CD4-positive, CD25-positive, alpha-beta regulatory T cell (primary cell): ENCODE data around the gene CDK5RAP3. TPM values are rescaled to one million over a fixed set of nuclear protein-coding genes. Genes with fewer than 3 reads are reported as not detected.
A peak's percentile ranks its signal among the peaks of the same experiment; 100 is the strongest.

Experiments used
- ATAC-seq, 2 donors: fragments of 150-1000 bp; cut with Tn5 transposase; one replicate each; pipeline ENCODE4 v1.10.0; 2021; ENCODE audit warnings: low read depth in 2 of 2, moderate number of reproducible peaks in 2 of 2, moderate library complexity in 1 of 2
- DNase-seq, 3 donors: peaks; one replicate each; pipeline versions ENCODE4 v3.0.0 to v3.0.0-alpha.2; 2012 to 2022; ENCODE audit warnings: mixed read lengths in 1 of 3
- H3K27ac ChIP-seq: one replicate; pipeline ENCODE4 v1.7.0; 2013; ENCODE audit warnings: mild to moderate bottlenecking, low read length; ENCODE audit not compliant: insufficient read depth, poor library complexity, severe bottlenecking
- H3K27me3 ChIP-seq: one replicate; pipeline ENCODE4 v1.7.0; 2013; ENCODE audit warnings: low read length; ENCODE audit not compliant: control insufficient read depth, insufficient read depth
- H3K36me3 ChIP-seq: one replicate; pipeline ENCODE4 v1.7.0; 2013; ENCODE audit warnings: mild to moderate bottlenecking, low read length, moderate library complexity; ENCODE audit not compliant: control insufficient read depth, insufficient read depth
- H3K4me1 ChIP-seq: 2 replicates; pipeline ENCODE4 v1.7.0; 2013; ENCODE audit warnings: mild to moderate bottlenecking, low read length; ENCODE audit not compliant: insufficient read depth, control insufficient read depth, poor library complexity, severe bottlenecking
- H3K4me3 ChIP-seq: one replicate; pipeline ENCODE4 v1.7.0; 2013; ENCODE audit warnings: low read depth, mild to moderate bottlenecking, low read length, moderate library complexity
- H3K9me3 ChIP-seq, 2 experiments: 1 replicate in 1 of 2; 2 replicates in 1 of 2; pipeline ENCODE4 v1.7.0; 2013; ENCODE audit warnings: low read length in 2 of 2, mild to moderate bottlenecking in 1 of 2, moderate library complexity in 1 of 2; ENCODE audit not compliant: control insufficient read depth in 2 of 2
- H3K27ac Mint-ChIP-seq, 3 donors: one replicate each; pipeline ENCODE4 v1.8.0; 2020 to 2022; ENCODE audit warnings: mild to moderate bottlenecking in 3 of 3, mixed read lengths in 3 of 3, moderate library complexity in 2 of 3
- H3K27me3 Mint-ChIP-seq: one replicate; pipeline ENCODE4 v1.8.0; 2022; ENCODE audit warnings: mild to moderate bottlenecking, mixed read lengths
- H3K36me3 Mint-ChIP-seq: one replicate; pipeline ENCODE4 v1.8.0; 2020; ENCODE audit warnings: mixed read lengths
- H3K4me1 Mint-ChIP-seq, 4 donors: one replicate each; pipeline ENCODE4 v1.8.0; 2020 to 2022; ENCODE audit warnings: mixed read lengths in 4 of 4, mild to moderate bottlenecking in 1 of 4
- H3K4me3 Mint-ChIP-seq, 4 donors: one replicate each; pipeline ENCODE4 v1.8.0; 2020 to 2022; ENCODE audit warnings: mild to moderate bottlenecking in 4 of 4, mixed read lengths in 4 of 4, moderate library complexity in 3 of 4
- H3K9me3 Mint-ChIP-seq, 7 donors: one replicate each; pipeline ENCODE4 v1.8.0; 2020 to 2022; ENCODE audit warnings: mixed read lengths in 7 of 7, mild to moderate bottlenecking in 3 of 7, moderate library complexity in 2 of 7
- polyA plus RNA-seq, 4 donors: library from polyadenylated mRNA; unstranded; fragments of 300-500 nt; fragmentation: Illumina TruSeq; gene quantifications; one replicate each; pipeline ENCODE4 v1.2.3, GENCODE V29; 2021
- total RNA-seq: library from RNA; stranded (reverse); gene quantifications from one replicate; pipeline ENCODE4 v1.2.3, GENCODE V29; 2022

The CDK5RAP3 gene
- total and polyA plus RNA-seq, 5 donors from 2014 or later: 68.9 to 256 (median 72.1) TPM

DNA sequence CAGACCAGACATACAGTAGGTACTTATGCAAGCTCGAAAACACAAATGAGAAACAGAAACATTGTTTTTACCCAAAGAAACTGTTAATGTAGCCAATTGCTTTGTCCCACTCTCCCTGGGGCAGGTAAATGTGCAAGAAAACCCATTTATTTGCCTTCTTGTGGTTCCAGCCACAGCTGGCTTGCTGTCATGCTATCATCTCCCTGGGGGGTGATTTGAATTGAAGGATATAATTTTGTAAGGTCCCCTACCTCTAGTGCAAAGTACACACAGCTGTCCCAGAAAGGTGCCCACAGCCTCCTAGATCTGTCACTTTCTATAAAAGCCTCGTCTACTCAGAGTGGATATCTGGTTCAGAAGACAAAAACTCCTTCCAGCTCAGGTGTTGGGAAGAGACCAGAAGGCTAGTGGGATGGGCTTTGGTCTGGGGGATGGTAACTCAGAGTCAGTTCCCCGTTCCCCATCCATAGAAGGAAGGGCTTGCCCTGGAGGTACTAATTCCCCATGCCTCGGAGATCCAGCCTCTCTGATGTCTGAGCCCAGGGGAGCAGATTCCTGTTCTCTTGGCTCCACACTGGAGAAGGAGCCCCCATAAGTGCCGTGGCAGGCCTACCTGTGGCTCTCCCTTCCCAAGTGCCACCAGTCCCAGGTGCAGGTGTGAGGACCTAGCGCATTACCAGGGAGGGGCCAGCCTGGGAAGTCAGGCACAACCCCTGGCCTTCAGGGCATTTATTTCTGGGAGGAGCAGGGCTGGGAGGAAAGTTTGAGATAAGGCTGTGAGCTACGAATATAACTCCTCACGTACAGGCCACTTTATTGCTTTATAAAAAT is 10.9 kb upstream of the CDK5RAP3 start:
- no peaks in the 10 kb centered on the region for H3K4me1 ChIP-seq
- H3K4me1 Mint-ChIP-seq: no peaks in the 10 kb centered on the region
- ATAC-seq (no peak), DNase-seq (no peak)
- H3K27me3 Mint-ChIP-seq: no peaks in the 10 kb centered on the region
- H3K27ac ChIP-seq: no peak overlapping the region
- H3K27ac Mint-ChIP-seq: no peak overlapping the region
- peaks cover 3% of the 10 kb centered on the region for H3K36me3 Mint-ChIP-seq
- no peak overlapping the region for H3K4me3 Mint-ChIP-seq
- H3K27me3 ChIP-seq: no peaks in the 10 kb centered on the region
- no peaks in the 10 kb centered on the region for H3K9me3 ChIP-seq
- no peak overlapping the region for H3K4me3 ChIP-seq
- H3K9me3 Mint-ChIP-seq: no peaks in the 10 kb centered on the region
- no peaks in the 10 kb centered on the region for H3K36me3 ChIP-seq

- no peak for ATAC-seq
- Histone ChIP-seq H3K36me3 (no peaks in the 10 kb centered on the region), H3K4me3 (no peak overlapping the region), H3K27ac (no peak overlapping the region), H3K9me3 (no peaks in the 10 kb centered on the region), H3K27me3 (no peaks in the 10 kb centered on the region), H3K4me1 (no peaks in the 10 kb centered on the region)
- Mint-ChIP-seq H3K27me3 (no peaks in the 10 kb centered on the region), H3K9me3 (peaks cover 0 to 1% (median 0%) of the 10 kb centered on the region in 7 donors), H3K4me3 (no peak overlapping the region), H3K27ac (no peak overlapping the region), H3K4me1 (no peaks in the 10 kb centered on the region), H3K36me3 (peaks cover 3% of the 10 kb centered on the region)
- DNase-seq: no peak
These were observed 9.5 kb upstream of the CDK5RAP3 start for GRCh38 chr17:47961406-47961805.

DNA sequence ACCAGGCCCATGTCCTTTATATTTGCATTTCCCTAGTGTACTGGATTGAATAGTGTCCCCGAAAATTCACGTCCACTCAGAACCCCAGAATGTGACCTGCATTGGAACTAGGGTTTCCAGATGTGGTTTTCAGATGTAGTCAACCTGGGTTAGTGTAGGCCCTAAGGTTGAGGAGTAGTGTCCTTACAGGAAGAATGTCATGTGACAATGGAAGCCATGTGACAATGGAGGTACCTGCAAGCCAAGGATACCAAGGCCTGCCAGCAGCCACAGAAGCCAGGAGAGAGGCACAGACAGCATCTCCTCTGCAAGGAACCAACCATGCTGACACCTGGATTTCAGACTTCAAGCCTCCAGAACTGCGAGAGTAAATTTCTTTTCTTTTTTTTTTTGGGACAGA is 8.0 kb upstream of the CDK5RAP3 start:
- no peak for DNase-seq
- Mint-ChIP-seq H3K27me3 (no peaks in the 10 kb centered on the region), H3K36me3 (peaks cover 3% of the 10 kb centered on the region), H3K9me3 (peaks cover 0 to 1% (median 0%) of the 10 kb centered on the region in 7 donors), H3K27ac (no peak overlapping the region), H3K4me3 (no peak overlapping the region), H3K4me1 (no peaks in the 10 kb centered on the region)
- Histone ChIP-seq H3K4me1 (no peaks in the 10 kb centered on the region), H3K27me3 (no peaks in the 10 kb centered on the region), H3K27ac (no peak overlapping the region), H3K9me3 (no peaks in the 10 kb centered on the region), H3K4me3 (no peak overlapping the region), H3K36me3 (no peaks in the 10 kb centered on the region)
- no peak for ATAC-seq

DNA sequence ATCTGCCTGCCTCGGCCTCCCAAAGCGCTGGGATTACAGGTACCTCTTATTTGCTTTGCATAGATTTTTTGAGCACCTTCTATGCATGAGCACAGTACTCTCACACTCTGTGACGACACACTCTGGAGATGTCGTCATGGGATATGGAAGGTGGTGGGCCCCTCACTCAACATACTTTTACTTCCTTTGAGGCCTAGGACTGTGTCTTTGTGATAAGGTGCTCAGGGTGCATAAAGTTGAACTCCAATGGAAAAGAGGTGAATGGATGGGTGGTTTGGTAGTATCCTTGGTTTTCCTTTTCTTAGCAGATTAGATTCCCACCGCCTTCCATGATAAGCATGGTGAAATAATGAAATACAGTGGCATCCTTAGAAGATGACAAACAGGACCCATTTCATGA is 6.1 kb upstream of the CDK5RAP3 start:
- H3K27ac ChIP-seq: no peak overlapping the region
- no peaks in the 10 kb centered on the region for H3K36me3 ChIP-seq
- H3K4me1 ChIP-seq: no peaks in the 10 kb centered on the region
- no peaks in the 10 kb centered on the region for H3K9me3 ChIP-seq
- no peaks in the 10 kb centered on the region for H3K27me3 Mint-ChIP-seq
- H3K4me3 Mint-ChIP-seq: no peak overlapping the region
- H3K4me1 Mint-ChIP-seq: peaks cover 0 to 2% (median under 1%) of the 10 kb centered on the region in 4 donors
- H3K27ac Mint-ChIP-seq: no peak overlapping the region
- H3K36me3 Mint-ChIP-seq: peaks cover 3% of the 10 kb centered on the region
- no peaks in the 10 kb centered on the region for H3K27me3 ChIP-seq
- DNase-seq (no peak), ATAC-seq (no peak)
- peaks cover 0 to 1% (median 0%) of the 10 kb centered on the region in 7 donors for H3K9me3 Mint-ChIP-seq
- no peak overlapping the region for H3K4me3 ChIP-seq

DNA sequence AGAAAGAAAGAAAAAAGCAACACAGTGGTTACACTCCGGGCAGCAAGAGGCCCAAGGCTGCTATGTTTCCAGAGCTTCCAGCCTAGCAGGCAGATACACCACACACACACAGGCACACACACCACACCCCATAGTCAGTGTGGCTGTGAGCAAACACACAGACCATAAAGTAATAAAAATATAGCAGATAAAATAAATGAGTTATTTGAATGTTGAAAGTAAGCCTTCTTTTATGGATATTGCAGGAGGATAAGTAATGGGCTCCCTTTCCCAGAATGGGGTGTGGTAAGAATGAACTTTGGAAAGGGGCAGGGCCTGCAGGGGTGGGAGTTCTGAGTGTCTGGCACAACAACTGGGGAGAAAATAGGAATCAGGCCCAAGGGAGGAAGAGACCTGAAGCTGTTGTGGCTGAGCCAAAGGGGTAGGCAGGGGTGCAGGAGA is 4.8 kb upstream of the CDK5RAP3 start:
- ATAC-seq (no peak), DNase-seq (no peak)
- Mint-ChIP-seq H3K4me3 (peak overlapping the region in 1 of 4 donors; percentile 45), H3K9me3 (peaks cover 0 to 2% (median 0%) of the 10 kb centered on the region in 7 donors), H3K27ac (no peak overlapping the region), H3K4me1 (peaks cover 4 to 12% (median 9%) of the 10 kb centered on the region in 4 donors), H3K36me3 (peaks cover 3% of the 10 kb centered on the region), H3K27me3 (no peaks in the 10 kb centered on the region)
- no peaks in the 10 kb centered on the region for H3K27me3 ChIP-seq
- H3K4me1 ChIP-seq: peaks cover 8% of the 10 kb centered on the region
- no peaks in the 10 kb centered on the region for H3K36me3 ChIP-seq
- no peak overlapping the region for H3K4me3 ChIP-seq
- H3K9me3 ChIP-seq: no peaks in the 10 kb centered on the region
- H3K27ac ChIP-seq: no peak overlapping the region

- DNase-seq (no peak), ATAC-seq (no peak)
- Mint-ChIP-seq H3K4me1 (peaks cover 4 to 25% (median 16%) of the 10 kb centered on the region in 4 donors), H3K4me3 (peak overlapping the region in 1 of 4 donors; percentile 12), H3K27ac (no peak overlapping the region), H3K27me3 (no peaks in the 10 kb centered on the region), H3K9me3 (peaks cover 0 to 2% (median 0%) of the 10 kb centered on the region in 7 donors), H3K36me3 (peaks cover 3% of the 10 kb centered on the region)
- Histone ChIP-seq H3K27ac (no peak overlapping the region), H3K27me3 (no peaks in the 10 kb centered on the region), H3K9me3 (no peaks in the 10 kb centered on the region), H3K4me1 (peaks cover 20% of the 10 kb centered on the region), H3K36me3 (no peaks in the 10 kb centered on the region), H3K4me3 (no peak overlapping the region)
These were observed 3.2 kb upstream of the CDK5RAP3 start for GRCh38 chr17:47967607-47968252.

DNA sequence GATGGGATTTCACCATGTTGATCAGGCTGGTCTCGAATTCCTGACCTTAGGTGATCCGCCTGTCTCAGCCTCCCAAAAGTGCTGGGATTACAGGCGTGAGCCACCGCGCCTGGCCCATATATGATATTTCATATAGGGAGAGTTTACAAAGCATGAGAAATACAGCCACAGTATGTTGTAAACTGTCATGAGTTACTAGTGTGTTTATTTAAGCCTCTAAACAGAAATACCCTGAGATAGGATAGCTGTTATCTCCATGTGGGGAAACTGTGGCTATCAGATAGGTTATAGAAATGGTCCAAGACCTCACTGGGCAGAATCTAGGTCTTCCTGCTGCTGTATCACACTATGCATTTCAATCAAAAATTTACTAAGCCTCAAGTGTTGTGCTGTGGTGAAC is 2.1 kb upstream of the CDK5RAP3 start:
- H3K27ac ChIP-seq: no peak overlapping the region
- Mint-ChIP-seq H3K36me3 (peaks cover 2% of the 10 kb centered on the region), H3K27ac (no peak overlapping the region), H3K4me1 (peaks cover 4 to 35% (median 22%) of the 10 kb centered on the region in 4 donors), H3K4me3 (peak overlapping the region in 1 of 4 donors; percentile 55), H3K9me3 (peaks cover 0 to 2% (median 0%) of the 10 kb centered on the region in 7 donors), H3K27me3 (no peaks in the 10 kb centered on the region)
- no peaks in the 10 kb centered on the region for H3K27me3 ChIP-seq
- H3K4me1 ChIP-seq: peaks cover 20% of the 10 kb centered on the region
- DNase-seq: no peak
- H3K9me3 ChIP-seq: no peaks in the 10 kb centered on the region
- no peak for ATAC-seq
- no peak overlapping the region for H3K4me3 ChIP-seq
- peaks cover 3% of the 10 kb centered on the region for H3K36me3 ChIP-seq
